ENCODE measurements around the gene PTPRK. TPM values are rescaled to one million over a fixed set of nuclear protein-coding genes. Genes with fewer than 3 reads are reported as not detected.

The PTPRK gene
- total and polyA plus RNA-seq, 2 of the 8 experiments (the other 6 are each of a cell fraction or from before 2014, with no cell fraction given): 11.4 to 47.3 TPM

DNA sequence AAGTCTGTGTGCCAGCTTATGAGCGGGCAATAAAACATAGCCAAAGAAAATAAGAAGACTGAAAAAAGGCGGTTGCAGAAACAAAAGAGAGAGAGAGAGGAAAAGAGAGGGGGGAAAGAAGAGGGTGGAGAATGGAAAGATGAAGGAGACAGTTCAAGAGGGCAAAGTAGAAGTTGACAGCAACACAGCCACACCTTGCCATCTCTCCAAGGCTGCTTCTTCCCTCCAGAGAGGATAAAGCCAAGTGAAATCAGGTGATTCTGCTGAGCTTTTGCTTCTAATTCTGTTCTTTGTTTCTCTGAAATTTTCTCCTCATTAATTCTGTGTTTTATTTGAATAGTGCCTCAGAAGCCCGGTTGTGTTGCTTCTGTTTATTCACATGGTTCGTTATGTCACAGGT is 48.5 kb downstream of the PTPRK start (continued):
- TF ChIP-seq, protein P1, sequence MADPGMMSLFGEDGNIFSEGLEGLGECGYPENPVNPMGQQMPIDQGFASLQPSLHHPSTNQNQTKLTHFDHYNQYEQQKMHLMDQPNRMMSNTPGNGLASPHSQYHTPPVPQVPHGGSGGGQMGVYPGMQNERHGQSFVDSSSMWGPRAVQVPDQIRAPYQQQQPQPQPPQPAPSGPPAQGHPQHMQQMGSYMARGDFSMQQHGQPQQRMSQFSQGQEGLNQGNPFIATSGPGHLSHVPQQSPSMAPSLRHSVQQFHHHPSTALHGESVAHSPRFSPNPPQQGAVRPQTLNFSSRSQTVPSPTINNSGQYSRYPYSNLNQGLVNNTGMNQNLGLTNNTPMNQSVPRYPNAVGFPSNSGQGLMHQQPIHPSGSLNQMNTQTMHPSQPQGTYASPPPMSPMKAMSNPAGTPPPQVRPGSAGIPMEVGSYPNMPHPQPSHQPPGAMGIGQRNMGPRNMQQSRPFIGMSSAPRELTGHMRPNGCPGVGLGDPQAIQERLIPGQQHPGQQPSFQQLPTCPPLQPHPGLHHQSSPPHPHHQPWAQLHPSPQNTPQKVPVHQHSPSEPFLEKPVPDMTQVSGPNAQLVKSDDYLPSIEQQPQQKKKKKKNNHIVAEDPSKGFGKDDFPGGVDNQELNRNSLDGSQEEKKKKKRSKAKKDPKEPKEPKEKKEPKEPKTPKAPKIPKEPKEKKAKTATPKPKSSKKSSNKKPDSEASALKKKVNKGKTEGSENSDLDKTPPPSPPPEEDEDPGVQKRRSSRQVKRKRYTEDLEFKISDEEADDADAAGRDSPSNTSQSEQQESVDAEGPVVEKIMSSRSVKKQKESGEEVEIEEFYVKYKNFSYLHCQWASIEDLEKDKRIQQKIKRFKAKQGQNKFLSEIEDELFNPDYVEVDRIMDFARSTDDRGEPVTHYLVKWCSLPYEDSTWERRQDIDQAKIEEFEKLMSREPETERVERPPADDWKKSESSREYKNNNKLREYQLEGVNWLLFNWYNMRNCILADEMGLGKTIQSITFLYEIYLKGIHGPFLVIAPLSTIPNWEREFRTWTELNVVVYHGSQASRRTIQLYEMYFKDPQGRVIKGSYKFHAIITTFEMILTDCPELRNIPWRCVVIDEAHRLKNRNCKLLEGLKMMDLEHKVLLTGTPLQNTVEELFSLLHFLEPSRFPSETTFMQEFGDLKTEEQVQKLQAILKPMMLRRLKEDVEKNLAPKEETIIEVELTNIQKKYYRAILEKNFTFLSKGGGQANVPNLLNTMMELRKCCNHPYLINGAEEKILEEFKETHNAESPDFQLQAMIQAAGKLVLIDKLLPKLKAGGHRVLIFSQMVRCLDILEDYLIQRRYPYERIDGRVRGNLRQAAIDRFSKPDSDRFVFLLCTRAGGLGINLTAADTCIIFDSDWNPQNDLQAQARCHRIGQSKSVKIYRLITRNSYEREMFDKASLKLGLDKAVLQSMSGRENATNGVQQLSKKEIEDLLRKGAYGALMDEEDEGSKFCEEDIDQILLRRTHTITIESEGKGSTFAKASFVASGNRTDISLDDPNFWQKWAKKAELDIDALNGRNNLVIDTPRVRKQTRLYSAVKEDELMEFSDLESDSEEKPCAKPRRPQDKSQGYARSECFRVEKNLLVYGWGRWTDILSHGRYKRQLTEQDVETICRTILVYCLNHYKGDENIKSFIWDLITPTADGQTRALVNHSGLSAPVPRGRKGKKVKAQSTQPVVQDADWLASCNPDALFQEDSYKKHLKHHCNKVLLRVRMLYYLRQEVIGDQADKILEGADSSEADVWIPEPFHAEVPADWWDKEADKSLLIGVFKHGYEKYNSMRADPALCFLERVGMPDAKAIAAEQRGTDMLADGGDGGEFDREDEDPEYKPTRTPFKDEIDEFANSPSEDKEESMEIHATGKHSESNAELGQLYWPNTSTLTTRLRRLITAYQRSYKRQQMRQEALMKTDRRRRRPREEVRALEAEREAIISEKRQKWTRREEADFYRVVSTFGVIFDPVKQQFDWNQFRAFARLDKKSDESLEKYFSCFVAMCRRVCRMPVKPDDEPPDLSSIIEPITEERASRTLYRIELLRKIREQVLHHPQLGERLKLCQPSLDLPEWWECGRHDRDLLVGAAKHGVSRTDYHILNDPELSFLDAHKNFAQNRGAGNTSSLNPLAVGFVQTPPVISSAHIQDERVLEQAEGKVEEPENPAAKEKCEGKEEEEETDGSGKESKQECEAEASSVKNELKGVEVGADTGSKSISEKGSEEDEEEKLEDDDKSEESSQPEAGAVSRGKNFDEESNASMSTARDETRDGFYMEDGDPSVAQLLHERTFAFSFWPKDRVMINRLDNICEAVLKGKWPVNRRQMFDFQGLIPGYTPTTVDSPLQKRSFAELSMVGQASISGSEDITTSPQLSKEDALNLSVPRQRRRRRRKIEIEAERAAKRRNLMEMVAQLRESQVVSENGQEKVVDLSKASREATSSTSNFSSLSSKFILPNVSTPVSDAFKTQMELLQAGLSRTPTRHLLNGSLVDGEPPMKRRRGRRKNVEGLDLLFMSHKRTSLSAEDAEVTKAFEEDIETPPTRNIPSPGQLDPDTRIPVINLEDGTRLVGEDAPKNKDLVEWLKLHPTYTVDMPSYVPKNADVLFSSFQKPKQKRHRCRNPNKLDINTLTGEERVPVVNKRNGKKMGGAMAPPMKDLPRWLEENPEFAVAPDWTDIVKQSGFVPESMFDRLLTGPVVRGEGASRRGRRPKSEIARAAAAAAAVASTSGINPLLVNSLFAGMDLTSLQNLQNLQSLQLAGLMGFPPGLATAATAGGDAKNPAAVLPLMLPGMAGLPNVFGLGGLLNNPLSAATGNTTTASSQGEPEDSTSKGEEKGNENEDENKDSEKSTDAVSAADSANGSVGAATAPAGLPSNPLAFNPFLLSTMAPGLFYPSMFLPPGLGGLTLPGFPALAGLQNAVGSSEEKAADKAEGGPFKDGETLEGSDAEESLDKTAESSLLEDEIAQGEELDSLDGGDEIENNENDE (IDR thresholded peaks at IDR 0.05; ENCODE audit: insufficient replicate concordance, low read length): no peak
- TF ChIP-seq TCF12 (IDR thresholded peaks at IDR 0.05; ENCODE audit: low read depth, low read length) (no peak), MAFK (IDR thresholded peaks at IDR 0.05; ENCODE audit: low read depth, low read length) (no peak), JUN (IDR thresholded peaks at IDR 0.05; ENCODE audit: low read depth, low read length) (no peak), HDAC6 (IDR thresholded peaks at IDR 0.05; ENCODE audit: low read depth, low read length) (no peak), TBP (IDR thresholded peaks at IDR 0.05; ENCODE audit: low read depth, low read length) (no peak), CTBP2 (IDR thresholded peaks at IDR 0.05; ENCODE audit: borderline replicate concordance, insufficient read depth, insufficient read length, low read length) (no peak), POU5F1 (IDR thresholded peaks at IDR 0.05; ENCODE audit: low read depth, low read length) (no peak), KDM4A (IDR thresholded peaks at IDR 0.05; ENCODE audit: low read depth, low read length, severe bottlenecking) (no peak), GTF2F1 (IDR thresholded peaks at IDR 0.05; ENCODE audit: borderline replicate concordance, low read depth, low read length) (no peak), KDM5A (IDR thresholded peaks at IDR 0.05; ENCODE audit: low read length) (no peak)
